ENCODE data around the gene PSPN.

The PSPN gene

GRCh38 chr19:6333439-6333838, 42.3 kb downstream of the PSPN start, which contains the start of gene ACER1:
Gene ACER1 (minus strand): TSS chr19:6333612. CDS start chr19:6333551, 61 bp downstream.
- DNase-seq (ENCODE audit: low read depth in 2 of 3, low spot score in 2 of 3), result no peak

DNA sequence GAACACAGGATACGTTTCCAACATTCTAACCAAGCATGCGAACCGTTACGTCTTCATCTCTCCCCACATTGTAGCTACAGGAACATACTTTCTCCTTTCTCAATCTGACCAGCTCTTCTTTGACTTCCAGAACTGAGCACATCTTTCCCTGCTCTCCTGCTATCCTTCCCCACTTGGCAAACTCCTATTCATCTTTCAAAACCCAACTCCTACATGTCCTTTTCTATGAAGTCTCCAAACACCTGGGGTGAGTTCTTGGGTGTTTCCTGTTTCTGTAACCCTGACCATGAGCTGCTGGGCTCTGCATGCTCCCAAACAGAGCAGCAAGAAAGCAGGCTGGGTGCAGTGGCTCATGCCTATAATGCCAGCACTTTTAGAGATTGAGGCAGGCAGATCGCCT, 48.9 kb downstream of the PSPN start:
- DNase-seq (ENCODE audit: low read depth in 2 of 3, low spot score in 2 of 3), result no peak

- no peak for DNase-seq (ENCODE audit: low read depth in 2 of 3, low spot score in 2 of 3)
Measured at GRCh38 chr19:6325614-6326013, 50.1 kb downstream of the PSPN start.

Data from activated CD8-positive, alpha-beta memory T cell treated with anti-CD3 and anti-CD28 coated beads for 48 hours (primary cell).